ENCODE results near the gene CFAP73.

Gene CFAP73

GRCh38 chr12:113167868-113168267 lies 18.3 kb downstream of the CFAP73 start:
- Histone ChIP-seq H3K36me3 (replicated peaks) (peaks cover 75% of the 10 kb centered on the region), H3K27ac (no peak overlapping the region), H3K4me3 (ENCODE audit: low read depth, low read length) (no peak overlapping the region), H3K27me3 (replicated peaks) (no peaks in the 10 kb centered on the region)
- in situ Hi-C loops (cut with HindIII; ENCODE audit: low pct_ligation_motif_present, low sequenced_read_pairs) = loop anchor here (25.0 kb wide), 1 partner anchor 131 kb away; no protein-coding TSS in a partner anchor
- no peak for TF ChIP-seq CTCF (IDR thresholded peaks at IDR 0.05; ENCODE audit: low read depth, low read length, missing control alignments)
- DNase-seq = no peak

DNA sequence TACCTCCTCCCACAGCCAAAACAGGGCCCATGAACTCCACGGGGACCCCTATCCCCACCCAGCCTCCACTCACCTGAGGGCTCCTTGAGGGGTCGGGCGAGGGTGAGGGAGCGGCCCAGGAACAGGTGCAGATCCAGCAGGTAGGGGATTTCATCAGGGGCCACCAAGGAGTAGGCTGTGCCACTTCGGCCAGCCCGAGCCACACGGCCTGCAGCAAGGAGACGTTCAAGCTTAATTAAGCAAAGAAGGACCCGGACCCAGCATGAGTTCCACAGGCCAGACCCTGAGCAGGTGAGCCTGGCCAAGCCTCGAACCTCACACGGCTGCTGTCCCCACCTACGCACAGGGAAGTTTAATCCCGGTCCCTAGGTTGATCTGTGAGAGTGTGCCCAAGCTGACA lies 20.2 kb downstream of the CFAP73 start:
- H3K36me3 ChIP-seq (replicated peaks) = peaks cover 78% of the 10 kb centered on the region
- no peaks in the 10 kb centered on the region for H3K27me3 ChIP-seq (replicated peaks)
- H3K4me3 ChIP-seq (ENCODE audit: low read depth, low read length) = no peak overlapping the region
- no peak for DNase-seq
- TF ChIP-seq CTCF (IDR thresholded peaks at IDR 0.05; ENCODE audit: low read depth, low read length, missing control alignments) = no peak
- in situ Hi-C loops (cut with HindIII; ENCODE audit: low pct_ligation_motif_present, low sequenced_read_pairs) = loop anchor here (25.0 kb wide), 1 partner anchor 132 kb away; no protein-coding TSS in a partner anchor
- H3K27ac ChIP-seq = no peak overlapping the region

DNA sequence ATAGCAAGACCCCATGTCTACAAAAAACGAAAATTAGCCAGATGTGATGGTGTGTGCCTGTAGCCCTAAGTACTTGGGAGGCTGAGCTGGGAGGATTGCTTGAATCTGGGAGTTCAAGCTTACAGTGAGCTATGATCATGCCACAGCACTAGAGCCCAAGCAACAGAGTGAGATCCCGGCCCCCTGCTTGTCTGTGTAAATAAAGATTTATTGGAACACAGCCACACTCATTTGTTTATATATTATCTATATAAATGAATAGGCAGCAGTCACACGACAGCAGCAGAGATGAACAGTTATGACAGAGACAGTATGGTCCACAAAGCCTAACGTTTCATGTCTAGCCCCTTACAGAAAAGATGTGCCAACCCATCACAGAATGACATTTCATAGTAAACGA lies 20.9 kb downstream of the CFAP73 start:
- H3K27me3 ChIP-seq (replicated peaks) = no peaks in the 10 kb centered on the region
- in situ Hi-C loops (cut with HindIII; ENCODE audit: low pct_ligation_motif_present, low sequenced_read_pairs) = loop anchor here (25.0 kb wide), 1 partner anchor 133 kb away; no protein-coding TSS in a partner anchor
- H3K36me3 ChIP-seq (replicated peaks) = peaks cover 73% of the 10 kb centered on the region
- TF ChIP-seq CTCF (IDR thresholded peaks at IDR 0.05; ENCODE audit: low read depth, low read length, missing control alignments) = no peak
- H3K27ac ChIP-seq = no peak overlapping the region
- no peak overlapping the region for H3K4me3 ChIP-seq (ENCODE audit: low read depth, low read length)
- no peak for DNase-seq

- Histone ChIP-seq H3K27me3 (replicated peaks) (no peaks in the 10 kb centered on the region), H3K36me3 (replicated peaks) (peaks cover 68% of the 10 kb centered on the region), H3K4me3 (ENCODE audit: low read depth, low read length) (no peak overlapping the region), H3K27ac (no peak overlapping the region)
- DNase-seq = no peak
- TF ChIP-seq CTCF (IDR thresholded peaks at IDR 0.05; ENCODE audit: low read depth, low read length, missing control alignments) = no peak
- in situ Hi-C loops (cut with HindIII; ENCODE audit: low pct_ligation_motif_present, low sequenced_read_pairs) = loop anchor here (25.0 kb wide), 1 partner anchor 134 kb away; no protein-coding TSS in a partner anchor
Measured at GRCh38 chr12:113170926-113171325, 21.4 kb downstream of the CFAP73 start.

DNA sequence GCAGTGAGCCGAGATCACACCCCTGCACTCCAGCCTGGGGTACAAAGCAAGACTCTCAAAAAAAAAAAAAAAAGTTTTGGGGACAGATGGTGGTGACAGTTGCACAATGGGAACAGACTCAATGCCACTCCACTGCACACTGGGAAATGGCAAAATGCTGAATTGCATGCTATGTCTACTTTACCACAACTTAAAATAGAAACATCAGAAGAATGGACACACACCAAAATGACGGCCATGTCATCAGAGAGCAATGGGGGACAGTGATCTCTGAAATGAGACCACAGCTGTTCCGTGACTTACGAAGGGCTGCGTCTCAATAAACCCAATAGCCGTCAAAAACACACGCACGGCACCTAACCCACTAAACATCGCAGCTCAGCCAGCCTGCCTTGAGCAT lies 22.0 kb downstream of the CFAP73 start:
- TF ChIP-seq CTCF (IDR thresholded peaks at IDR 0.05; ENCODE audit: low read depth, low read length, missing control alignments) = no peak
- H3K4me3 ChIP-seq (ENCODE audit: low read depth, low read length) = no peak overlapping the region
- no peaks in the 10 kb centered on the region for H3K27me3 ChIP-seq (replicated peaks)
- peaks cover 68% of the 10 kb centered on the region for H3K36me3 ChIP-seq (replicated peaks)
- no peak overlapping the region for H3K27ac ChIP-seq
- in situ Hi-C loops (cut with HindIII; ENCODE audit: low pct_ligation_motif_present, low sequenced_read_pairs) = loop anchor here (25.0 kb wide), 1 partner anchor 134 kb away; no protein-coding TSS in a partner anchor
- no peak for DNase-seq

- peaks cover 73% of the 10 kb centered on the region for H3K36me3 ChIP-seq (replicated peaks)
- H3K27ac ChIP-seq = no peak overlapping the region
- TF ChIP-seq CTCF (IDR thresholded peaks at IDR 0.05; ENCODE audit: low read depth, low read length, missing control alignments) = no peak
- no peak overlapping the region for H3K4me3 ChIP-seq (ENCODE audit: low read depth, low read length)
- no peak for DNase-seq
- H3K27me3 ChIP-seq (replicated peaks) = no peaks in the 10 kb centered on the region
- in situ Hi-C loops (cut with HindIII; ENCODE audit: low pct_ligation_motif_present, low sequenced_read_pairs) = loop anchor here (25.0 kb wide), 1 partner anchor 135 kb away; no protein-coding TSS in a partner anchor
Measured at GRCh38 chr12:113172185-113172584, 22.7 kb downstream of the CFAP73 start.

All from brain microvascular endothelial cell (primary cell).